ENCODE results near the gene FGF21.

The FGF21 gene

DNA sequence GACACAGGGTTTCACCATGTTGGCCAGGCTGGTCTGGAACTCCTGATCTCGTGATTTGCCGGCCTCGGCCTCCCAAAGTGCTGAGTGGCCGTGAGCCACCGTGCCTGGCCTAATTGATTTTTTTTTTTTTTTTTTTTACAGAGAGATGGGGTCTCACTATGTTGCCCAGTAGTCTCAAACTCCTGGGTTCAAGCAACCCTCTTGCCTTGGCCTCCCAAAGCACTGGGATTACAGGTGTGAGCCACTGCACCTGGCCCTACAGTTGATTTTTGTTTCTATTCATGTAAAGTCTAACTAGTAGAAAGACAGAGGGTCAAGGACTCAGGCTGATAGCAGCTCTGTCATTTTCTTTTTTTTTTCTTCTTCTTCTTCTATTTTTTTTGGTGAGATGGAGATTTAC, 21.8 kb downstream of the FGF21 start:
- Histone ChIP-seq H3K27me3 (ENCODE audit: low read length) (no peaks in the 10 kb centered on the region), H3K79me2 (ENCODE audit: insufficient read depth, low read length) (no peaks in the 10 kb centered on the region), H3K9me3 (ENCODE audit: insufficient read depth, low read length) (no peaks in the 10 kb centered on the region), H3K9ac (ENCODE audit: low read length) (no peak overlapping the region), H3K36me3 (ENCODE audit: low read length) (no peaks in the 10 kb centered on the region), H3K4me3 (ENCODE audit: insufficient read depth, low read length, poor library complexity, severe bottlenecking) (no peak overlapping the region), H3F3A (ENCODE audit: insufficient read depth) (no peaks in the 10 kb centered on the region), H4K20me1 (ENCODE audit: low read depth, low read length) (no peaks in the 10 kb centered on the region), H2AFZ (ENCODE audit: low read depth, low read length, severe bottlenecking) (no peak overlapping the region), H3K27ac (ENCODE audit: low read depth, low read length) (no peak overlapping the region), H3K4me2 (ENCODE audit: low read depth, low read length, poor library complexity, severe bottlenecking) (no peak overlapping the region), H3K9me2 (replicated peaks; ENCODE audit: insufficient read depth, low read length) (no peaks in the 10 kb centered on the region)
- TF ChIP-seq EZH2phosphoT487 (conservative IDR thresholded peaks at IDR 0.05; ENCODE audit: low read length): no peak
- TF ChIP-seq, protein P1, sequence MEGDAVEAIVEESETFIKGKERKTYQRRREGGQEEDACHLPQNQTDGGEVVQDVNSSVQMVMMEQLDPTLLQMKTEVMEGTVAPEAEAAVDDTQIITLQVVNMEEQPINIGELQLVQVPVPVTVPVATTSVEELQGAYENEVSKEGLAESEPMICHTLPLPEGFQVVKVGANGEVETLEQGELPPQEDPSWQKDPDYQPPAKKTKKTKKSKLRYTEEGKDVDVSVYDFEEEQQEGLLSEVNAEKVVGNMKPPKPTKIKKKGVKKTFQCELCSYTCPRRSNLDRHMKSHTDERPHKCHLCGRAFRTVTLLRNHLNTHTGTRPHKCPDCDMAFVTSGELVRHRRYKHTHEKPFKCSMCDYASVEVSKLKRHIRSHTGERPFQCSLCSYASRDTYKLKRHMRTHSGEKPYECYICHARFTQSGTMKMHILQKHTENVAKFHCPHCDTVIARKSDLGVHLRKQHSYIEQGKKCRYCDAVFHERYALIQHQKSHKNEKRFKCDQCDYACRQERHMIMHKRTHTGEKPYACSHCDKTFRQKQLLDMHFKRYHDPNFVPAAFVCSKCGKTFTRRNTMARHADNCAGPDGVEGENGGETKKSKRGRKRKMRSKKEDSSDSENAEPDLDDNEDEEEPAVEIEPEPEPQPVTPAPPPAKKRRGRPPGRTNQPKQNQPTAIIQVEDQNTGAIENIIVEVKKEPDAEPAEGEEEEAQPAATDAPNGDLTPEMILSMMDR (IDR thresholded peaks at IDR 0.05; ENCODE audit: insufficient read depth, low read length, poor library complexity, severe bottlenecking): no peak

DNA sequence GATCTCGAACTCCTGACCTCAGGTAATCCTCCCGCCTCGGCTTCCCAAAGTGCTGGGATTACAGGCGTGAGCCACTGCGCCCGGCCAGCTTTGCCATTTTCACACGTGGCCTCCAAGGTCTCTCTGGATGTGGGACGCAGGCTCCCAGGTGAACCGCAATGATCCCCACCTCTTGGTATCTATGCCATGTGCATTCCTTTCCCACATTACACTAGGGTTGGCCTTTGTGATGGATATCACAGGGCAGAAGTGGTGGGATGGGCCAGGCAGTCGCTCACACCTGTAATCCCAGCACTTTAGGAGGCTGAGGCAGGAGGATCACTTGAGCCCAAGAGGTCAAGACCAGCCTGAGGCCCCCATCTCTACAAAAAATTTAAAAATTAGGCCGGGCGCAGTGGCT, 22.4 kb downstream of the FGF21 start:
- H3K9me3 ChIP-seq (ENCODE audit: insufficient read depth, low read length): no peaks in the 10 kb centered on the region

DNA sequence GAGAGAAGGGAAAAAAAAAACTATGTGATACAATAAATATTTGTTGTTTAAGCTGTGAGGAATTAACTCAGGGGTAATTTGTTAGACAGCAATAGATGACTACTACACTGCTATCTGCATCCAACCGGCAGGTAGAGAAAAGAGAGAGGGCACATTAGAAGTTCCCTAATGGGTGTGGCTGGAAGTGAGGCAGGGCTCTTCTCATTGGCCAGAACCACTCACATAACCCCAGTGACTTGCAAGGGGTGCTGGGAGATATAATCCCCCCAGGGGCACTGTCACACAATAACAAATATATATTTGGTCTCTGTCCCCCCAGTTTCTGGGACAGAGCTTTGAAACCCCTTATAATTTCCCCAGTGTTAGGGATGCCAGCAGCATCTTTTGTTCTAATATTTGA, 24.3 kb downstream of the FGF21 start:
- H2AFZ ChIP-seq (ENCODE audit: low read depth, low read length, severe bottlenecking): no peak overlapping the region
- no peaks in the 10 kb centered on the region for H4K20me1 ChIP-seq (ENCODE audit: low read depth, low read length)
- TF ChIP-seq EZH2phosphoT487 (conservative IDR thresholded peaks at IDR 0.05; ENCODE audit: low read length): no peak
- TF ChIP-seq, protein P1 (IDR thresholded peaks at IDR 0.05; ENCODE audit: insufficient read depth, low read length, poor library complexity, severe bottlenecking): no peak
- no peaks in the 10 kb centered on the region for H3K79me2 ChIP-seq (ENCODE audit: insufficient read depth, low read length)
- no peak overlapping the region for H3K27ac ChIP-seq (ENCODE audit: low read depth, low read length)
- H3K36me3 ChIP-seq (ENCODE audit: low read length): no peaks in the 10 kb centered on the region
- no peak overlapping the region for H3K4me2 ChIP-seq (ENCODE audit: low read depth, low read length, poor library complexity, severe bottlenecking)
- H3K9me3 ChIP-seq (ENCODE audit: insufficient read depth, low read length): no peaks in the 10 kb centered on the region
- no peaks in the 10 kb centered on the region for H3F3A ChIP-seq (ENCODE audit: insufficient read depth)
- H3K9me2 ChIP-seq (replicated peaks; ENCODE audit: insufficient read depth, low read length): no peaks in the 10 kb centered on the region
- no peak overlapping the region for H3K4me3 ChIP-seq (ENCODE audit: insufficient read depth, low read length, poor library complexity, severe bottlenecking)
- no peak overlapping the region for H3K9ac ChIP-seq (ENCODE audit: low read length)
- H3K27me3 ChIP-seq (ENCODE audit: low read length): no peaks in the 10 kb centered on the region

More for the DNA sequence above, 22.4 kb downstream of the FGF21 start:
- no peaks in the 10 kb centered on the region for H3K36me3 ChIP-seq (ENCODE audit: low read length)
- no peaks in the 10 kb centered on the region for H3K9me2 ChIP-seq (replicated peaks; ENCODE audit: insufficient read depth, low read length)
- no peak overlapping the region for H3K4me2 ChIP-seq (ENCODE audit: low read depth, low read length, poor library complexity, severe bottlenecking)
- H2AFZ ChIP-seq (ENCODE audit: low read depth, low read length, severe bottlenecking): no peak overlapping the region
- no peaks in the 10 kb centered on the region for H3K27me3 ChIP-seq (ENCODE audit: low read length)
- TF ChIP-seq EZH2phosphoT487 (conservative IDR thresholded peaks at IDR 0.05; ENCODE audit: low read length): no peak
- TF ChIP-seq, protein P1 (IDR thresholded peaks at IDR 0.05; ENCODE audit: insufficient read depth, low read length, poor library complexity, severe bottlenecking): no peak
- H3K4me3 ChIP-seq (ENCODE audit: insufficient read depth, low read length, poor library complexity, severe bottlenecking): no peak overlapping the region
- no peaks in the 10 kb centered on the region for H3K79me2 ChIP-seq (ENCODE audit: insufficient read depth, low read length)
- H3K9ac ChIP-seq (ENCODE audit: low read length): no peak overlapping the region
- no peak overlapping the region for H3K27ac ChIP-seq (ENCODE audit: low read depth, low read length)
- H4K20me1 ChIP-seq (ENCODE audit: low read depth, low read length): no peaks in the 10 kb centered on the region
- no peaks in the 10 kb centered on the region for H3F3A ChIP-seq (ENCODE audit: insufficient read depth)
